CD14-positive monocyte (primary cell): ENCODE results near the gene SYT2. TPM values are rescaled to one million over a fixed set of nuclear protein-coding genes. Genes with fewer than 3 reads are reported as not detected.
"Not testable (repeated sequence)": the region's sequence is repeated elsewhere in the genome, so short reads cannot be mapped to it uniquely, and the experiment has no call there.

ENCODE experiments used
- DNase-seq, 3 donors: peaks; one replicate each; pipeline ENCODE4 v3.0.0-alpha.2; 2011 to 2022
- H2AFZ ChIP-seq: 2 replicates; pipeline ENCODE4 v1.6.0; 2012; ENCODE audit warnings: mild to moderate bottlenecking, low read depth, low read length, inconsistent platforms; ENCODE audit not compliant: insufficient read depth, poor library complexity, severe bottlenecking
- H3K27ac ChIP-seq, 2 donors: 1 replicate in 1 of 2; 2 replicates in 1 of 2; pipeline ENCODE4 v1.5.1; 2012 to 2013; ENCODE audit warnings: low read length in 2 of 2, control low read depth in 1 of 2, inconsistent platforms in 1 of 2, low read depth in 1 of 2, mild to moderate bottlenecking in 1 of 2
- H3K27me3 ChIP-seq, 2 donors: one replicate each; pipeline versions ENCODE4 v1.6.0 to v1.6.1; 2011 to 2013; ENCODE audit warnings: low read length in 2 of 2; ENCODE audit not compliant: control insufficient read depth in 2 of 2, insufficient read depth in 2 of 2
- H3K36me3 ChIP-seq, 2 donors: replicated peaks in 1 of 2; 1 replicate in 1 of 2; 2 replicates in 1 of 2; pipeline versions ENCODE4 v1.5.1 to v1.6.1; 2012 to 2013; ENCODE audit warnings: low read length in 2 of 2, control low read depth in 1 of 2, inconsistent platforms in 1 of 2, mild to moderate bottlenecking in 1 of 2; ENCODE audit not compliant: insufficient read depth in 2 of 2, control insufficient read depth in 1 of 2
- H3K4me1 ChIP-seq, 2 donors: 1 replicate in 1 of 2; 2 replicates in 1 of 2; pipeline versions ENCODE4 v1.5.1 to v1.6.1; 2012 to 2013; ENCODE audit warnings: low read length in 2 of 2, control low read depth in 1 of 2, inconsistent platforms in 1 of 2, mild to moderate bottlenecking in 1 of 2, moderate library complexity in 1 of 2; ENCODE audit not compliant: insufficient read depth in 2 of 2, control insufficient read depth in 1 of 2
- H3K4me2 ChIP-seq: replicated peaks from 2 replicates; pipeline ENCODE3; 2012; ENCODE audit warnings: low read length, moderate library complexity, mild to moderate bottlenecking; ENCODE audit not compliant: poor library complexity, severe bottlenecking; ENCODE audit errors: extremely low read depth
- H3K4me3 ChIP-seq, 3 experiments: fragments of 200-600 bp in 1 of 3; sonication (generic) in 1 of 3; replicated peaks in 1 of 3; 1 replicate in 2 of 3; 2 replicates in 1 of 3; pipeline ENCODE4 v1.5.1; 2011 to 2013; ENCODE audit warnings: low read length in 3 of 3, mild to moderate bottlenecking in 3 of 3, control low read depth in 2 of 3, low read depth in 2 of 3, inconsistent platforms in 1 of 3, moderate library complexity in 1 of 3
- H3K79me2 ChIP-seq: 2 replicates; pipeline ENCODE4 v1.6.0; 2012; ENCODE audit warnings: mild to moderate bottlenecking, control low read depth, inconsistent platforms, low read length, moderate library complexity; ENCODE audit not compliant: insufficient read depth
- H3K9ac ChIP-seq: 2 replicates; pipeline ENCODE4 v1.6.0; 2017; ENCODE audit warnings: low read length, mild to moderate bottlenecking; ENCODE audit not compliant: insufficient read depth, poor library complexity, severe bottlenecking
- H3K9me3 ChIP-seq, 2 donors: replicated peaks in 1 of 2; 1 replicate in 1 of 2; 2 replicates in 1 of 2; pipeline versions ENCODE4 v1.5.1 to v1.6.1; 2012 to 2013; ENCODE audit warnings: low read length in 2 of 2, control low read depth in 1 of 2; ENCODE audit not compliant: control insufficient read depth in 1 of 2, insufficient read depth in 1 of 2
- H4K20me1 ChIP-seq: 2 replicates; pipeline ENCODE4 v1.6.0; 2012; ENCODE audit warnings: mild to moderate bottlenecking, low read length, control low read depth, moderate library complexity; ENCODE audit not compliant: insufficient read depth
- H3K27ac Mint-ChIP-seq, 7 donors: one replicate each; pipeline ENCODE4 v1.8.0; 2020; ENCODE audit warnings: mild to moderate bottlenecking in 7 of 7, mixed read lengths in 7 of 7, moderate library complexity in 6 of 7, inconsistent platforms in 2 of 7
- H3K27me3 Mint-ChIP-seq, 3 donors: one replicate each; pipeline ENCODE4 v1.8.0; 2021 to 2022; ENCODE audit warnings: low read depth in 3 of 3, mild to moderate bottlenecking in 3 of 3, mixed read lengths in 3 of 3, moderate library complexity in 3 of 3, inconsistent platforms in 1 of 3
- H3K36me3 Mint-ChIP-seq, 2 donors: one replicate each; pipeline ENCODE4 v1.8.0; 2020; ENCODE audit warnings: mixed read lengths in 2 of 2, inconsistent platforms in 1 of 2, mild to moderate bottlenecking in 1 of 2
- H3K4me1 Mint-ChIP-seq: one replicate; pipeline ENCODE4 v1.8.0; 2020; ENCODE audit warnings: mild to moderate bottlenecking, mixed read lengths
- H3K4me3 Mint-ChIP-seq, 2 donors: one replicate each; pipeline ENCODE4 v1.8.0; 2020; ENCODE audit warnings: mild to moderate bottlenecking in 2 of 2, mixed read lengths in 2 of 2, moderate library complexity in 1 of 2
- H3K9me3 Mint-ChIP-seq, 7 donors: one replicate each; pipeline ENCODE4 v1.8.0; 2020 to 2022; ENCODE audit warnings: mixed read lengths in 7 of 7, mild to moderate bottlenecking in 6 of 7, moderate library complexity in 6 of 7, inconsistent platforms in 2 of 7
- WGBS: methylation state at CpG from one replicate; pipeline ENCODE4 v1.1.5; 2013; ENCODE audit warnings: missing lambda C conversion rate; ENCODE audit not compliant: insufficient coverage; 5-methylcytosine and 5-hydroxymethylcytosine counted together
- intact Hi-C, 2 donors: fragments of 100-400 bp; cut with micrococcal nuclease; formaldehyde crosslinking; loops; one replicate each; pipeline versions ENCODE4 v1.15.0 to v1.15.1; 2023
- polyA plus RNA-seq, 3 donors: library from polyadenylated mRNA; depleted of rRNA in 1 of 3; unstranded in 2 of 3; stranded (reverse) in 1 of 3; fragments of 300-500 nt in 2 of 3; fragments of >200 nt in 1 of 3; fragmentation: Illumina TruSeq in 2 of 3; gene quantifications; 1 replicate in 2 of 3; 2 replicates in 1 of 3; pipeline ENCODE4 v1.2.3, GENCODE V29; 2012 to 2021
- TF ChIP-seq, protein P1 (sequence below): fragments of 200-600 bp; IDR thresholded peaks from one replicate; pipeline ENCODE4 v1.8.0; 2022; ENCODE audit warnings: antibody characterized with exemption, mild to moderate bottlenecking

The SYT2 gene
- polyA plus RNA-seq, 3 donors: not detected

DNA sequence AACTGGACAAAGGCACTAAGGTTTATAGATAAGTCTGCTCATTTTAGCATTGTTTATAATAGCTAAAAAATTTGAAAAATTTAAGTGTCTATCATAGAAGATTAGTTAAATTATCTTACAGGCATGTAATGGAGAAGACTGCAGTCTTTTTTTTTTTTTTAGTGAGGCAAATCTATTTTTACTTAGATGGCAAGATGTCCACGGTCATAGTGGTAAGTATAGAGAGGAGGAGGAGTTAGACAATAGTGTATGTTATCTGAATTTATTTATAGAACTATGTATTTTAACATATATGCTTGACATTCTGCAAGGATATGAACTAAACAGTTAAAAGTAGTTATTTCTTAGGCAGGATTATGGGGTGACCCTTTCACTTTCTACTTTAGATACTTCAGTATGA lies 149.0 kb downstream of the SYT2 start:
- DNase-seq: no peak
- no peaks in the 10 kb centered on the region for H3K4me1 ChIP-seq
- H3K27me3 ChIP-seq: no peaks in the 10 kb centered on the region
- intact Hi-C loops: loop anchor here in 1 of 2 donors (10.0 kb wide), 1 partner anchor 46 kb away; no protein-coding TSS in a partner anchor
- no peak overlapping the region for H3K4me3 ChIP-seq
- no peak overlapping the region for H3K4me2 ChIP-seq
- H3K79me2 ChIP-seq: no peaks in the 10 kb centered on the region
- no peaks in the 10 kb centered on the region for H3K9me3 Mint-ChIP-seq
- TF ChIP-seq, protein P1, sequence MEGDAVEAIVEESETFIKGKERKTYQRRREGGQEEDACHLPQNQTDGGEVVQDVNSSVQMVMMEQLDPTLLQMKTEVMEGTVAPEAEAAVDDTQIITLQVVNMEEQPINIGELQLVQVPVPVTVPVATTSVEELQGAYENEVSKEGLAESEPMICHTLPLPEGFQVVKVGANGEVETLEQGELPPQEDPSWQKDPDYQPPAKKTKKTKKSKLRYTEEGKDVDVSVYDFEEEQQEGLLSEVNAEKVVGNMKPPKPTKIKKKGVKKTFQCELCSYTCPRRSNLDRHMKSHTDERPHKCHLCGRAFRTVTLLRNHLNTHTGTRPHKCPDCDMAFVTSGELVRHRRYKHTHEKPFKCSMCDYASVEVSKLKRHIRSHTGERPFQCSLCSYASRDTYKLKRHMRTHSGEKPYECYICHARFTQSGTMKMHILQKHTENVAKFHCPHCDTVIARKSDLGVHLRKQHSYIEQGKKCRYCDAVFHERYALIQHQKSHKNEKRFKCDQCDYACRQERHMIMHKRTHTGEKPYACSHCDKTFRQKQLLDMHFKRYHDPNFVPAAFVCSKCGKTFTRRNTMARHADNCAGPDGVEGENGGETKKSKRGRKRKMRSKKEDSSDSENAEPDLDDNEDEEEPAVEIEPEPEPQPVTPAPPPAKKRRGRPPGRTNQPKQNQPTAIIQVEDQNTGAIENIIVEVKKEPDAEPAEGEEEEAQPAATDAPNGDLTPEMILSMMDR: no peak
- H3K9ac ChIP-seq: no peak overlapping the region
- peaks cover 6% of the 10 kb centered on the region for H3K4me1 Mint-ChIP-seq
- whole genome bisulfite sequencing: no CpG with 5 or more reads among the region's 1 CpG
- H3K27ac ChIP-seq: no peak overlapping the region
- peaks cover 3 to 5% (median 4%) of the 10 kb centered on the region in 3 donors for H3K27me3 Mint-ChIP-seq
- H3K27ac Mint-ChIP-seq: no peak overlapping the region
- H2AFZ ChIP-seq: no peak overlapping the region
- no peak overlapping the region for H3K4me3 Mint-ChIP-seq
- H3K36me3 ChIP-seq: peaks cover 7 to 44% of the 10 kb centered on the region in 2 donors
- H4K20me1 ChIP-seq: no peaks in the 10 kb centered on the region
- H3K9me3 ChIP-seq: no peaks in the 10 kb centered on the region
- H3K36me3 Mint-ChIP-seq: peaks cover 52 to 55% of the 10 kb centered on the region in 2 donors

DNA sequence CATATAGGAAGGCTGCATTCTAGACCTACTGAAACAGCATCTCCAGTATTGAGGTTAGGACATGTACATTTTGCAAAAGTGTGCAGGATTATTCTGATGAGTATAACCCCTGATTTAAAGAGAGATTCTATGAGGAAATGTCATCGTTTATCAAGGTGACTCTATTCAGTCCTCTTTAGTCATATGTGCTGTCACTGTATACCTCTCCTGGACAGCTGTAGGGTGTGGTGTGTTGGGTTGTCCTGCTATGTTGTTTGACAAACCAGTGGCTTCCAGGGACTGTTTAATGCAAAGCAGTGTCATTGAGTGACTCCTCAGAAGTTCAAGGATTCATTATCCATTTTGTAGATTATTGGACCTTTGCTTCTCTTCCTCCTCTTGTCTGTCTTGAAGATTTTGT lies 152.6 kb downstream of the SYT2 start:
- H2AFZ ChIP-seq, H4K20me1 ChIP-seq, H3K4me3 ChIP-seq, H3K9me3 ChIP-seq, H3K79me2 ChIP-seq, H3K4me1 ChIP-seq, H3K36me3 ChIP-seq, H3K27me3 ChIP-seq, H3K4me3 Mint-ChIP-seq, intact Hi-C loops, H3K9ac ChIP-seq, H3K27ac ChIP-seq, H3K27ac Mint-ChIP-seq, H3K9me3 Mint-ChIP-seq, DNase-seq, H3K4me2 ChIP-seq, H3K27me3 Mint-ChIP-seq: not testable (repeated sequence)
- peaks cover 23% of the 10 kb centered on the region in 2 donors for H3K36me3 Mint-ChIP-seq
- no CpG with 5 or more reads among the region's 1 CpG for WGBS
- peaks cover 19% of the 10 kb centered on the region for H3K4me1 Mint-ChIP-seq

DNA sequence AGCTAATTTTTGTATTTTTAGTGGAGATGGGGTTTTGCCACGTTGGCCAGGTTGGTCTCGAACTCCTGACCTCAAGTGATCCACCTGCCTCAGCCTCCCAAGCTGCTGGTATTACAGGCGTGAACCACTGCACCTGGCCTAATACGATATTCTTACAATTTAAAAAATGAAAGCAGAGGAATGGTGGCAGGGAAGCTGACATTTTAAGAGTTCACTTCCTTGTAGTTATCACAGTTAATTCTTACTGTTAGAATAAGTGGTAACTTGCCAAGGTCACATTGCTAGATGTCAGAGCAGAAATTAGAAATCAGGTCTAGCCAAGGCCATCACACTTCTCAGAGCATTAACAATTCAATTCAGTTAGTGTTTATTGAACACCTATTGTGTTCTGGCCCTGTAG lies 154.2 kb downstream of the SYT2 start:
- H3K4me1 Mint-ChIP-seq: peaks cover 19% of the 10 kb centered on the region
- H3K27ac Mint-ChIP-seq, intact Hi-C loops: not testable (repeated sequence)

DNA sequence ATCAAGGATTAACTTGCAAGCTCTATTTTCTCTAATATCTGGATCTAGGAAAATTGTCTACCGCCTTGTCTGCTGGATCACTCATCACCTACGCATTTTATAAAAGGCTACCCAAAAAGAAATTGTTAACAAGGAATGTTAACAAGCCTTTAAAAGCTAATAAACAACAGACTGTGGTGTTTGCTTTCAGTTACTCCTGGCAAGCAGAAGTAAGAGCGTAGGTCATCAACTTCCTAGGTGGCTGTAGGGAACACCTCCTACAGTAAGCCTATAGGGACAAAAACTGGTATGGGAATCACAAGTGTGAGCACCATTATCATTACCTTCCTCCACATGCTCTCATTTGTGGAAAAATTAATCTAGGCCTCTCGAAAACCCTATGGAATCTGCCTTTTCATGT lies 155.6 kb downstream of the SYT2 start:
- H3K27me3 ChIP-seq, H3K27ac Mint-ChIP-seq, H3K4me1 ChIP-seq, H3K4me3 ChIP-seq, H3K9me3 Mint-ChIP-seq, intact Hi-C loops, H3K27ac ChIP-seq, H3K9me3 ChIP-seq, H4K20me1 ChIP-seq, H3K4me2 ChIP-seq, H3K36me3 ChIP-seq, H3K4me3 Mint-ChIP-seq, H3K27me3 Mint-ChIP-seq, H3K9ac ChIP-seq, H3K79me2 ChIP-seq, H2AFZ ChIP-seq, DNase-seq: not testable (repeated sequence)
- WGBS: no CpG with 5 or more reads among the region's 4 CpGs
- Mint-ChIP-seq H3K36me3 (peaks cover 24 to 28% of the 10 kb centered on the region in 2 donors), H3K4me1 (peaks cover 13% of the 10 kb centered on the region)

More for the DNA sequence above, 154.2 kb downstream of the SYT2 start:
- H3K27me3 Mint-ChIP-seq, H4K20me1 ChIP-seq, H3K9me3 ChIP-seq, H2AFZ ChIP-seq, H3K9ac ChIP-seq, H3K36me3 ChIP-seq, H3K79me2 ChIP-seq, H3K27ac ChIP-seq, H3K4me3 ChIP-seq, DNase-seq, H3K4me1 ChIP-seq, H3K9me3 Mint-ChIP-seq, H3K4me3 Mint-ChIP-seq, H3K27me3 ChIP-seq, H3K4me2 ChIP-seq: not testable (repeated sequence)
- no CpG with 5 or more reads among the region's 4 CpGs for WGBS
- peaks cover 22 to 25% of the 10 kb centered on the region in 2 donors for H3K36me3 Mint-ChIP-seq
